Spleen (tissue), 7 donors: ENCODE data around the gene FAM221A.

ENCODE experiments used
- CTCF ChIP-seq, 11 experiments: fragments of 200-600 bp in 7 of 11; fragments of 450-650 bp in 4 of 11; sonication (generic) in 4 of 11; IDR thresholded peaks in 8 of 11; conservative IDR thresholded peaks in 3 of 11; 1 replicate in 7 of 11; 2 replicates in 4 of 11; pipeline versions ENCODE4 v1.4.0 to v1.8.0; 2016 to 2021; ENCODE audit warnings: antibody characterized with exemption in 11 of 11, inconsistent platforms in 4 of 11, mild to moderate bottlenecking in 1 of 11
- POLR2A ChIP-seq, 3 donors: fragments of 450-650 bp; IDR thresholded peaks; one replicate each; pipeline ENCODE4 v1.5.1; 2017; ENCODE audit warnings: antibody characterized with exemption in 3 of 3, mild to moderate bottlenecking in 1 of 3
- POLR2AphosphoS5 ChIP-seq, 3 donors: sonication (generic); formaldehyde crosslinking; IDR thresholded peaks; one replicate each; pipeline ENCODE4 v1.5.1; 2017; ENCODE audit warnings: antibody characterized with exemption in 3 of 3
- donor health status: DM: no; HTN: no; CAD: no; lungs with moderate emphysema.
- donor health status: DM: no; HTN: no; CAD: no.
- donor health status: DM: no; HTN: no; CAD: no.

- TF ChIP-seq POLR2AphosphoS5 (IDR thresholded peaks at IDR 0.05) (no peak), CTCF (IDR thresholded peaks at IDR 0.05 in 8 of 11, conservative IDR thresholded peaks at IDR 0.05 in 3 of 11) (no peak), POLR2A (IDR thresholded peaks at IDR 0.05) (no peak)
These were observed 17.1 kb upstream of the FAM221A start for GRCh38 chr7:23662984-23663313.
